HepG2 (cell line): ENCODE data around the gene RNPS1. TPM values are rescaled to one million over a fixed set of nuclear protein-coding genes. Genes with fewer than 3 reads are reported as not detected.
A peak's percentile ranks its signal among the peaks of the same experiment; 100 is the strongest.

Experiments used
- EHMT2 ChIP-seq: fragments of 200-600 bp; sonication (generic); IDR thresholded peaks from 2 replicates; pipeline ENCODE4 v1.7.0; 2017; ENCODE audit warnings: antibody characterized with exemption, low read depth, low read length, borderline replicate concordance
- NBN ChIP-seq: fragments of 450-650 bp; conservative IDR thresholded peaks from 2 replicates; pipeline ENCODE4 v1.6.1; 2017
- SETDB1 ChIP-seq: sonication (generic); formaldehyde crosslinking; IDR thresholded peaks from 2 replicates; pipeline ENCODE4 v1.5.1; 2020; ENCODE audit warnings: missing genetic modification reagents, mild to moderate bottlenecking, borderline replicate concordance
- THYN1 ChIP-seq: sonication (generic); formaldehyde crosslinking; IDR thresholded peaks from 2 replicates; pipeline ENCODE4 v1.8.1; 2023; ENCODE audit warnings: low read depth, mild to moderate bottlenecking, moderate library complexity, missing genetic modification reagents, borderline replicate concordance
- ZNF354B ChIP-seq: sonication (generic); formaldehyde crosslinking; IDR thresholded peaks from 2 replicates; pipeline ENCODE4 v1.8.0; 2022; ENCODE audit warnings: mild to moderate bottlenecking, missing genetic modification reagents
- ZNF564 ChIP-seq: sonication (generic); formaldehyde crosslinking; IDR thresholded peaks from 2 replicates; pipeline ENCODE4 v1.8.1; 2023; ENCODE audit warnings: mild to moderate bottlenecking, missing genetic modification reagents
- ZNF644 ChIP-seq: IDR thresholded peaks from 2 replicates; pipeline ENCODE4 v1.6.1; 2016; ENCODE audit warnings: low read depth
- ZNF7 ChIP-seq: IDR thresholded peaks from 2 replicates; pipeline ENCODE4 v1.6.1; 2016; ENCODE audit warnings: missing biosample characterization, missing genetic modification reagents
- polyA plus RNA-seq, 8 experiments: library from polyadenylated mRNA; depleted of rRNA in 3 of 8; stranded (reverse) in 7 of 8; unstranded in 1 of 8; fragments of >200 nt; fragmentation: Illumina TruSeq in 4 of 8; extraction: Trizol in 4 of 8; gene quantifications; 2 replicates each; pipeline versions ENCODE4 v1.2.1 to v1.2.3, GENCODE V29; 2011 to 2016; ENCODE audit warnings: low read depth in 4 of 8, missing spikeins in 1 of 8, mixed read lengths in 1 of 8; ENCODE audit not compliant: insufficient read depth in 1 of 8
- total RNA-seq, 5 experiments: library from RNA; depleted of rRNA; stranded (reverse); fragments of >200 nt; fragmentation: Illumina TruSeq; extraction: Trizol; gene quantifications; 2 replicates each; pipeline ENCODE4 v1.2.3, GENCODE V29; 2016; ENCODE audit warnings: low read depth in 1 of 5
- TF ChIP-seq, protein P1 (sequence below): IDR thresholded peaks from 2 replicates; pipeline ENCODE4 v1.6.1; 2012; ENCODE audit warnings: low read length, improper control_type of control experiment
- TF ChIP-seq, protein P2 (sequence below): sonication (generic); formaldehyde crosslinking; IDR thresholded peaks from 2 replicates; pipeline ENCODE4 v1.4.0; 2020; ENCODE audit warnings: missing genetic modification reagents
- TF ChIP-seq, protein P3 (sequence below): sonication (generic); formaldehyde crosslinking; IDR thresholded peaks from 2 replicates; pipeline ENCODE4 v1.8.0; 2023; ENCODE audit warnings: mild to moderate bottlenecking, missing genetic modification reagents
- TF ChIP-seq, protein P4 (sequence below): sonication (generic); formaldehyde crosslinking; conservative IDR thresholded peaks from 2 replicates; pipeline ENCODE4 v1.4.0; 2020; ENCODE audit warnings: missing genetic modification reagents
- TF ChIP-seq, protein P5 (sequence below): sonication (generic); formaldehyde crosslinking; IDR thresholded peaks from 2 replicates; pipeline ENCODE4 v1.4.0; 2020; ENCODE audit warnings: missing genetic modification reagents

RNPS1 gene
- total and polyA plus RNA-seq, 2 of the 13 experiments (the other 11 are each of a cell fraction or from before 2014, with no cell fraction given), result 126 to 133 TPM

DNA sequence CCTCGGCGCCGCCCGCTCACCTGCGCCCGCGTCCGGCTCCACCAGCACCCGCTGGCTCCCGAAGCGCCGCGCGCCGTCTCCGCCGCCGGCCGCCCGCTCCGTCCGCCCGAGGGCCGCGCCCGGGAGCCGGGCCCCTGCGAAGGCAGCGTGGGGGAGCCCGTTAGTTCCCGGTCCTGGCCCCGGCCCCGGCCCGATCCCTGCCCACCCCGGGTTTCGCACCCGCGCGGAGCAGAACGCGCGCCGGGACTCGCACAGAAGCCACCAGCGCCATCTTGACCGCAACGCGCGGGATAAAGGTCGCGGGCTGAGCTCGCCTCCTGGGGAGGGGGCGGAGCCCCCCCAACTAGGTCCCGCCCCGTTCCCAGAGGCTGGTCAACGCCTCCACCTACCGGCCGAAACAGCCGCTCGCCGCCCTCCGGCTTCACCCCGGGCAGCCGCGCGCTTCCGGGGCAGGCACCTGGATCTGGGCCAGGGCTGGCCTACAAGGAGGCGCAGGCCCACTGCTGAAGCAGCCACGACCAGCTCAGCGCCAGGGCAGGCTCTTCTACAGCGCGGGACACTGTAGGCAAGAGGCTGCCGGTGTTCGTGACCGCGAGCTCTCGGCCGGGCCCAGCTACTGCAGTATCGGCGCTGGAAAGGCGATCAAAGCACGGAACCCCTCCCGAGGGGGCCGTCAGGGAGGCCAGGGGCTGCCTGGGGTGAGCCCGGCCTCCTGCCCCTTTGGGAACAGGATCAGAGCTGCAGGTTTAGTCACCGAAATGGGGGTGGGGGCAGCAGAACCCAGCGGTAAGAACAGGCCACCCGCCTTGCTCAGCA, 16.4 kb downstream of the RNPS1 start, which contains the start of gene ECI1 (continued):
- TF ChIP-seq, protein P1, sequence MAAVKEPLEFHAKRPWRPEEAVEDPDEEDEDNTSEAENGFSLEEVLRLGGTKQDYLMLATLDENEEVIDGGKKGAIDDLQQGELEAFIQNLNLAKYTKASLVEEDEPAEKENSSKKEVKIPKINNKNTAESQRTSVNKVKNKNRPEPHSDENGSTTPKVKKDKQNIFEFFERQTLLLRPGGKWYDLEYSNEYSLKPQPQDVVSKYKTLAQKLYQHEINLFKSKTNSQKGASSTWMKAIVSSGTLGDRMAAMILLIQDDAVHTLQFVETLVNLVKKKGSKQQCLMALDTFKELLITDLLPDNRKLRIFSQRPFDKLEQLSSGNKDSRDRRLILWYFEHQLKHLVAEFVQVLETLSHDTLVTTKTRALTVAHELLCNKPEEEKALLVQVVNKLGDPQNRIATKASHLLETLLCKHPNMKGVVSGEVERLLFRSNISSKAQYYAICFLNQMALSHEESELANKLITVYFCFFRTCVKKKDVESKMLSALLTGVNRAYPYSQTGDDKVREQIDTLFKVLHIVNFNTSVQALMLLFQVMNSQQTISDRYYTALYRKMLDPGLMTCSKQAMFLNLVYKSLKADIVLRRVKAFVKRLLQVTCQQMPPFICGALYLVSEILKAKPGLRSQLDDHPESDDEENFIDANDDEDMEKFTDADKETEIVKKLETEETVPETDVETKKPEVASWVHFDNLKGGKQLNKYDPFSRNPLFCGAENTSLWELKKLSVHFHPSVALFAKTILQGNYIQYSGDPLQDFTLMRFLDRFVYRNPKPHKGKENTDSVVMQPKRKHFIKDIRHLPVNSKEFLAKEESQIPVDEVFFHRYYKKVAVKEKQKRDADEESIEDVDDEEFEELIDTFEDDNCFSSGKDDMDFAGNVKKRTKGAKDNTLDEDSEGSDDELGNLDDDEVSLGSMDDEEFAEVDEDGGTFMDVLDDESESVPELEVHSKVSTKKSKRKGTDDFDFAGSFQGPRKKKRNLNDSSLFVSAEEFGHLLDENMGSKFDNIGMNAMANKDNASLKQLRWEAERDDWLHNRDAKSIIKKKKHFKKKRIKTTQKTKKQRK, result no peak
- TF ChIP-seq ZNF354B, result no peak
- TF ChIP-seq THYN1 (CRISPR knock-in tag), result no peak
- no peak for TF ChIP-seq SETDB1 (CRISPR knock-in tag)
- no peak for TF ChIP-seq ZNF644 (CRISPR knock-in tag)
- TF ChIP-seq, protein P2, sequence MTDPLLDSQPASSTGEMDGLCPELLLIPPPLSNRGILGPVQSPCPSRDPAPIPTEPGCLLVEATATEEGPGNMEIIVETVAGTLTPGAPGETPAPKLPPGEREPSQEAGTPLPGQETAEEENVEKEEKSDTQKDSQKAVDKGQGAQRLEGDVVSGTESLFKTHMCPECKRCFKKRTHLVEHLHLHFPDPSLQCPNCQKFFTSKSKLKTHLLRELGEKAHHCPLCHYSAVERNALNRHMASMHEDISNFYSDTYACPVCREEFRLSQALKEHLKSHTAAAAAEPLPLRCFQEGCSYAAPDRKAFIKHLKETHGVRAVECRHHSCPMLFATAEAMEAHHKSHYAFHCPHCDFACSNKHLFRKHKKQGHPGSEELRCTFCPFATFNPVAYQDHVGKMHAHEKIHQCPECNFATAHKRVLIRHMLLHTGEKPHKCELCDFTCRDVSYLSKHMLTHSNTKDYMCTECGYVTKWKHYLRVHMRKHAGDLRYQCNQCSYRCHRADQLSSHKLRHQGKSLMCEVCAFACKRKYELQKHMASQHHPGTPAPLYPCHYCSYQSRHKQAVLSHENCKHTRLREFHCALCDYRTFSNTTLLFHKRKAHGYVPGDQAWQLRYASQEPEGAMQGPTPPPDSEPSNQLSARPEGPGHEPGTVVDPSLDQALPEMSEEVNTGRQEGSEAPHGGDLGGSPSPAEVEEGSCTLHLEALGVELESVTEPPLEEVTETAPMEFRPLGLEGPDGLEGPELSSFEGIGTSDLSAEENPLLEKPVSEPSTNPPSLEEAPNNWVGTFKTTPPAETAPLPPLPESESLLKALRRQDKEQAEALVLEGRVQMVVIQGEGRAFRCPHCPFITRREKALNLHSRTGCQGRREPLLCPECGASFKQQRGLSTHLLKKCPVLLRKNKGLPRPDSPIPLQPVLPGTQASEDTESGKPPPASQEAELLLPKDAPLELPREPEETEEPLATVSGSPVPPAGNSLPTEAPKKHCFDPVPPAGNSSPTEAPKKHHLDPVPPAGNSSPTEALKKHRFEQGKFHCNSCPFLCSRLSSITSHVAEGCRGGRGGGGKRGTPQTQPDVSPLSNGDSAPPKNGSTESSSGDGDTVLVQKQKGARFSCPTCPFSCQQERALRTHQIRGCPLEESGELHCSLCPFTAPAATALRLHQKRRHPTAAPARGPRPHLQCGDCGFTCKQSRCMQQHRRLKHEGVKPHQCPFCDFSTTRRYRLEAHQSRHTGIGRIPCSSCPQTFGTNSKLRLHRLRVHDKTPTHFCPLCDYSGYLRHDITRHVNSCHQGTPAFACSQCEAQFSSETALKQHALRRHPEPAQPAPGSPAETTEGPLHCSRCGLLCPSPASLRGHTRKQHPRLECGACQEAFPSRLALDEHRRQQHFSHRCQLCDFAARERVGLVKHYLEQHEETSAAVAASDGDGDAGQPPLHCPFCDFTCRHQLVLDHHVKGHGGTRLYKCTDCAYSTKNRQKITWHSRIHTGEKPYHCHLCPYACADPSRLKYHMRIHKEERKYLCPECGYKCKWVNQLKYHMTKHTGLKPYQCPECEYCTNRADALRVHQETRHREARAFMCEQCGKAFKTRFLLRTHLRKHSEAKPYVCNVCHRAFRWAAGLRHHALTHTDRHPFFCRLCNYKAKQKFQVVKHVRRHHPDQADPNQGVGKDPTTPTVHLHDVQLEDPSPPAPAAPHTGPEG (CRISPR knock-in tag), result no peak
- no peak for TF ChIP-seq EHMT2
- TF ChIP-seq NBN, result no peak
- TF ChIP-seq, protein P3, sequence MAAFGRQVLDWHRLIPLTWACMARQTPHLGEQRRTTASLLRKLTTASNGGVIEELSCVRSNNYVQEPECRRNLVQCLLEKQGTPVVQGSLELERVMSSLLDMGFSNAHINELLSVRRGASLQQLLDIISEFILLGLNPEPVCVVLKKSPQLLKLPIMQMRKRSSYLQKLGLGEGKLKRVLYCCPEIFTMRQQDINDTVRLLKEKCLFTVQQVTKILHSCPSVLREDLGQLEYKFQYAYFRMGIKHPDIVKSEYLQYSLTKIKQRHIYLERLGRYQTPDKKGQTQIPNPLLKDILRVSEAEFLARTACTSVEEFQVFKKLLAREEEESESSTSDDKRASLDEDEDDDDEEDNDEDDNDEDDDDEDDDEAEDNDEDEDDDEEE (CRISPR knock-in tag), result peak; percentile 93
- peak; percentile 89 for TF ChIP-seq ZNF564 (CRISPR knock-in tag)
- TF ChIP-seq ZNF7 (CRISPR knock-in tag), result no peak
- TF ChIP-seq, protein P4, sequence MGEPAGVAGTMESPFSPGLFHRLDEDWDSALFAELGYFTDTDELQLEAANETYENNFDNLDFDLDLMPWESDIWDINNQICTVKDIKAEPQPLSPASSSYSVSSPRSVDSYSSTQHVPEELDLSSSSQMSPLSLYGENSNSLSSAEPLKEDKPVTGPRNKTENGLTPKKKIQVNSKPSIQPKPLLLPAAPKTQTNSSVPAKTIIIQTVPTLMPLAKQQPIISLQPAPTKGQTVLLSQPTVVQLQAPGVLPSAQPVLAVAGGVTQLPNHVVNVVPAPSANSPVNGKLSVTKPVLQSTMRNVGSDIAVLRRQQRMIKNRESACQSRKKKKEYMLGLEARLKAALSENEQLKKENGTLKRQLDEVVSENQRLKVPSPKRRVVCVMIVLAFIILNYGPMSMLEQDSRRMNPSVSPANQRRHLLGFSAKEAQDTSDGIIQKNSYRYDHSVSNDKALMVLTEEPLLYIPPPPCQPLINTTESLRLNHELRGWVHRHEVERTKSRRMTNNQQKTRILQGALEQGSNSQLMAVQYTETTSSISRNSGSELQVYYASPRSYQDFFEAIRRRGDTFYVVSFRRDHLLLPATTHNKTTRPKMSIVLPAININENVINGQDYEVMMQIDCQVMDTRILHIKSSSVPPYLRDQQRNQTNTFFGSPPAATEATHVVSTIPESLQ (CRISPR knock-in tag), result no peak
- TF ChIP-seq, protein P5, sequence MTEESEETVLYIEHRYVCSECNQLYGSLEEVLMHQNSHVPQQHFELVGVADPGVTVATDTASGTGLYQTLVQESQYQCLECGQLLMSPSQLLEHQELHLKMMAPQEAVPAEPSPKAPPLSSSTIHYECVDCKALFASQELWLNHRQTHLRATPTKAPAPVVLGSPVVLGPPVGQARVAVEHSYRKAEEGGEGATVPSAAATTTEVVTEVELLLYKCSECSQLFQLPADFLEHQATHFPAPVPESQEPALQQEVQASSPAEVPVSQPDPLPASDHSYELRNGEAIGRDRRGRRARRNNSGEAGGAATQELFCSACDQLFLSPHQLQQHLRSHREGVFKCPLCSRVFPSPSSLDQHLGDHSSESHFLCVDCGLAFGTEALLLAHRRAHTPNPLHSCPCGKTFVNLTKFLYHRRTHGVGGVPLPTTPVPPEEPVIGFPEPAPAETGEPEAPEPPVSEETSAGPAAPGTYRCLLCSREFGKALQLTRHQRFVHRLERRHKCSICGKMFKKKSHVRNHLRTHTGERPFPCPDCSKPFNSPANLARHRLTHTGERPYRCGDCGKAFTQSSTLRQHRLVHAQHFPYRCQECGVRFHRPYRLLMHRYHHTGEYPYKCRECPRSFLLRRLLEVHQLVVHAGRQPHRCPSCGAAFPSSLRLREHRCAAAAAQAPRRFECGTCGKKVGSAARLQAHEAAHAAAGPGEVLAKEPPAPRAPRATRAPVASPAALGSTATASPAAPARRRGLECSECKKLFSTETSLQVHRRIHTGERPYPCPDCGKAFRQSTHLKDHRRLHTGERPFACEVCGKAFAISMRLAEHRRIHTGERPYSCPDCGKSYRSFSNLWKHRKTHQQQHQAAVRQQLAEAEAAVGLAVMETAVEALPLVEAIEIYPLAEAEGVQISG, result peak; percentile 75
